IMR-90 (cell line): ENCODE measurements around the gene DIRAS3. TPM values are rescaled to one million over a fixed set of nuclear protein-coding genes. Genes with fewer than 3 reads are reported as not detected.

Source experiments
- ATAC-seq: fragments of 200-7000 bp; cut with Tn5 transposase; 2 replicates; pipeline ENCODE4 v1.9.1; 2020; ENCODE audit warnings: low read depth, mild to moderate bottlenecking, moderate library complexity
- BruUV-seq: library from RNA; stranded (reverse); fragments of 400-500 nt; replicated peaks from 2 replicates; lab custom pipeline; 2021; lab: Mats Ljungman, UMichigan
- CTCF ChIA-PET: fragments of 300-600 bp; formaldehyde crosslinking; extraction: SDS; loops from one replicate; lab custom pipeline; 2021; ENCODE audit warnings: antibody characterized with exemption; lab: Yijun Ruan, JAX
- POLR2A ChIA-PET: fragments of 300-600 bp; sonication (Branson Sonifier 250); formaldehyde crosslinking; loops from one replicate; lab custom pipeline; 2022; ENCODE audit warnings: antibody characterized with exemption; ENCODE audit not compliant: unreplicated experiment; lab: Charles Lee
- DNase-seq: peaks from one replicate; pipeline ENCODE4 v3.0.0; 2013
- H2AFZ ChIP-seq: replicated peaks from 2 replicates; pipeline ENCODE3; 2013; ENCODE audit warnings: low read length, mild to moderate bottlenecking; ENCODE audit not compliant: poor library complexity
- H2AK5ac ChIP-seq: 2 replicates; pipeline ENCODE4 v1.6.1; 2013; ENCODE audit warnings: low read depth, low read length, inconsistent platforms
- H2AK9ac ChIP-seq: replicated peaks from 2 replicates; pipeline ENCODE3; 2013; ENCODE audit warnings: mild to moderate bottlenecking, low read depth, low read length, moderate library complexity; ENCODE audit not compliant: poor library complexity
- H2BK120ac ChIP-seq: 2 replicates; pipeline ENCODE4 v1.6.1; 2013; ENCODE audit warnings: low read depth, low read length, inconsistent platforms
- H2BK15ac ChIP-seq: 3 replicates; pipeline ENCODE4 v1.6.1; 2013; ENCODE audit warnings: low read depth, low read length, inconsistent platforms
- H2BK20ac ChIP-seq: 2 replicates; pipeline ENCODE4 v1.6.1; 2013; ENCODE audit warnings: low read depth, mild to moderate bottlenecking, inconsistent platforms, low read length, moderate library complexity
- H2BK5ac ChIP-seq: 2 replicates; pipeline ENCODE4 v1.6.1; 2013; ENCODE audit warnings: mild to moderate bottlenecking, low read depth, low read length, inconsistent platforms; ENCODE audit not compliant: poor library complexity, severe bottlenecking
- H3K14ac ChIP-seq: replicated peaks from 2 replicates; pipeline ENCODE4 v1.6.1; 2013; ENCODE audit warnings: low read depth, low read length, inconsistent platforms
- H3K18ac ChIP-seq: 2 replicates; pipeline ENCODE4 v1.6.1; 2013; ENCODE audit warnings: low read depth, low read length, control low read depth
- H3K23ac ChIP-seq: 2 replicates; pipeline ENCODE4 v1.6.1; 2013; ENCODE audit warnings: low read depth, low read length, inconsistent platforms
- H3K27ac ChIP-seq: 2 replicates; pipeline ENCODE4 v1.5.1; 2013; ENCODE audit warnings: mild to moderate bottlenecking, control low read depth, low read length; ENCODE audit not compliant: insufficient read depth
- H3K27me3 ChIP-seq: 2 replicates; pipeline ENCODE4 v1.6.1; 2013; ENCODE audit warnings: low read length; ENCODE audit not compliant: control insufficient read depth, insufficient read depth
- H3K36me3 ChIP-seq: 2 replicates; pipeline ENCODE4 v1.6.1; 2013; ENCODE audit warnings: low read length, mixed read lengths; ENCODE audit not compliant: control insufficient read depth, insufficient read depth
- H3K4ac ChIP-seq: 2 replicates; pipeline ENCODE4 v1.6.1; 2013; ENCODE audit warnings: low read depth, low read length, inconsistent platforms
- H3K4me1 ChIP-seq: 2 replicates; pipeline ENCODE4 v1.6.1; 2013; ENCODE audit warnings: low read length, mixed read lengths; ENCODE audit not compliant: control insufficient read depth, insufficient read depth
- H3K4me2 ChIP-seq: 2 replicates; pipeline ENCODE4 v1.6.1; 2013; ENCODE audit warnings: low read depth, mild to moderate bottlenecking, control low read depth, low read length, moderate library complexity
- H3K4me3 ChIP-seq: 2 replicates; pipeline ENCODE4 v1.5.1; 2013; ENCODE audit warnings: low read depth, mild to moderate bottlenecking, control low read depth, low read length, moderate library complexity; ENCODE audit not compliant: insufficient read depth
- H3K56ac ChIP-seq: 2 replicates; pipeline ENCODE4 v1.6.1; 2013; ENCODE audit warnings: low read length, inconsistent platforms; ENCODE audit not compliant: insufficient read depth; ENCODE audit errors: extremely low read depth
- H3K79me1 ChIP-seq, 2 experiments: 2 replicates each; pipeline ENCODE4 v1.6.1; 2013; ENCODE audit warnings: low read length in 2 of 2, inconsistent platforms in 1 of 2, low read depth in 1 of 2
- H3K9ac ChIP-seq: 2 replicates; pipeline ENCODE4 v1.6.1; 2013; ENCODE audit warnings: low read depth, low read length, control low read depth
- H3K9me1 ChIP-seq: 2 replicates; pipeline ENCODE4 v1.6.1; 2013; ENCODE audit warnings: low read length, inconsistent platforms; ENCODE audit not compliant: insufficient read depth
- H3K9me3 ChIP-seq: 2 replicates; pipeline ENCODE4 v1.6.1; 2013; ENCODE audit warnings: low read length; ENCODE audit not compliant: control insufficient read depth, insufficient read depth
- H4K20me1 ChIP-seq: 2 replicates; pipeline ENCODE4 v1.6.1; 2013; ENCODE audit warnings: low read length, inconsistent platforms; ENCODE audit not compliant: insufficient read depth
- H4K5ac ChIP-seq: 2 replicates; pipeline ENCODE4 v1.6.1; 2013; ENCODE audit warnings: mild to moderate bottlenecking, low read depth, low read length, control low read depth
- H4K8ac ChIP-seq, 2 experiments: 2 replicates each; pipeline ENCODE4 v1.6.1; 2013; ENCODE audit warnings: low read depth in 2 of 2, low read length in 2 of 2, control low read depth in 1 of 2, inconsistent platforms in 1 of 2
- H4K91ac ChIP-seq: 2 replicates; pipeline ENCODE4 v1.6.1; 2013; ENCODE audit warnings: low read depth, low read length, inconsistent platforms; ENCODE audit not compliant: insufficient read depth
- BHLHE40 ChIP-seq: fragments of 150-350 bp; IDR thresholded peaks from 2 replicates; pipeline ENCODE4 v1.6.1; 2016; ENCODE audit warnings: mild to moderate bottlenecking, low read depth, low read length
- CEBPB ChIP-seq: IDR thresholded peaks from 2 replicates; pipeline ENCODE4 v1.6.1; 2012; ENCODE audit warnings: low read depth, low read length, improper control_type of control experiment
- CHD1 ChIP-seq: IDR thresholded peaks from 2 replicates; pipeline ENCODE4 v1.6.1; 2012; ENCODE audit warnings: low read depth, low read length, improper control_type of control experiment
- CTCF ChIP-seq: conservative IDR thresholded peaks from 2 replicates; pipeline ENCODE4 v1.5.1; 2012; ENCODE audit warnings: mild to moderate bottlenecking, low read depth, low read length, improper control_type of control experiment
- ELK1 ChIP-seq: fragments of 150-350 bp; IDR thresholded peaks from 2 replicates; pipeline ENCODE4 v1.6.1; 2016; ENCODE audit warnings: low read depth, mild to moderate bottlenecking, low read length, moderate library complexity, borderline replicate concordance
- FOS ChIP-seq: fragments of 150-350 bp; IDR thresholded peaks from 2 replicates; pipeline ENCODE4 v1.6.1; 2016; ENCODE audit warnings: low read depth, low read length
- MAFK ChIP-seq: IDR thresholded peaks from 2 replicates; pipeline ENCODE4 v1.6.1; 2012; ENCODE audit warnings: low read depth, low read length, improper control_type of control experiment
- MAZ ChIP-seq: IDR thresholded peaks from 2 replicates; pipeline ENCODE4 v1.6.1; 2012; ENCODE audit warnings: low read depth, mild to moderate bottlenecking, low read length, improper control_type of control experiment, moderate library complexity, borderline replicate concordance
- MXI1 ChIP-seq: IDR thresholded peaks from 2 replicates; pipeline ENCODE4 v1.6.1; 2012; ENCODE audit warnings: low read depth, mild to moderate bottlenecking, low read length, moderate library complexity, borderline replicate concordance
- NFE2L2 ChIP-seq: fragments of 150-350 bp; IDR thresholded peaks from 2 replicates; pipeline ENCODE4 v1.6.1; 2016; ENCODE audit warnings: low read depth, mild to moderate bottlenecking, low read length
- POLR2A ChIP-seq: IDR thresholded peaks from 2 replicates; pipeline ENCODE4 v1.6.1; 2012; ENCODE audit warnings: mild to moderate bottlenecking, low read depth, low read length
- RAD21 ChIP-seq: IDR thresholded peaks from 2 replicates; pipeline ENCODE4 v1.6.1; 2012; ENCODE audit warnings: low read length, improper control_type of control experiment
- RCOR1 ChIP-seq: IDR thresholded peaks from 2 replicates; pipeline ENCODE4 v1.6.1; 2012; ENCODE audit warnings: mild to moderate bottlenecking, low read length, improper control_type of control experiment; ENCODE audit not compliant: insufficient replicate concordance
- RFX5 ChIP-seq: IDR thresholded peaks from 2 replicates; pipeline ENCODE4 v1.8.0; 2012; ENCODE audit warnings: low read depth, mild to moderate bottlenecking, low read length, moderate library complexity
- SMC3 ChIP-seq: fragments of 150-350 bp; IDR thresholded peaks from 2 replicates; pipeline ENCODE4 v1.6.1; 2016; ENCODE audit warnings: low read depth, mild to moderate bottlenecking, antibody characterized with exemption, low read length, moderate library complexity
- USF2 ChIP-seq: fragments of 150-350 bp; IDR thresholded peaks from 2 replicates; pipeline ENCODE4 v1.6.1; 2017; ENCODE audit warnings: mild to moderate bottlenecking, antibody characterized with exemption, low read length, low read depth
- WGBS, 2 experiments: methylation state at CpG; one replicate each; pipeline versions ENCODE4 v1.1.5 to v1.1.7; 2013; ENCODE audit warnings: missing lambda C conversion rate in 2 of 2; ENCODE audit not compliant: insufficient read length in 1 of 2; ENCODE audit errors: extremely low coverage in 2 of 2; 5-methylcytosine and 5-hydroxymethylcytosine counted together
- dilution Hi-C: fragments of 300-500 bp; cut with HindIII; formaldehyde crosslinking; loops from one replicate; pipeline ENCODE4 v1.14.3; 2018; ENCODE audit warnings: low sequenced_read_pairs; ENCODE audit not compliant: unreplicated experiment
- in situ Hi-C: fragments of 300-500 bp; cut with MboI; formaldehyde crosslinking; loops from 3 replicates; pipeline ENCODE4 v1.14.3; 2019; ENCODE audit warnings: low sequenced_read_pairs, inconsistent platforms, mixed read lengths
- intact Hi-C: fragments of 100-400 bp; cut with micrococcal nuclease; formaldehyde crosslinking; loops from 2 replicates; pipeline ENCODE4 v1.10.0; 2022
- polyA plus RNA-seq, 3 experiments: library from polyadenylated mRNA; depleted of rRNA; stranded (reverse); fragments of >200 nt; gene quantifications; 2 replicates each; pipeline ENCODE4 v1.2.3, GENCODE V29; 2012; ENCODE audit warnings: low replicate concordance in 1 of 3
- total RNA-seq: library from RNA; depleted of rRNA; stranded (reverse); fragments of >200 nt; gene quantifications from 2 replicates; pipeline ENCODE4 v1.2.3, GENCODE V29; 2012

Gene DIRAS3
- total and polyA plus RNA-seq, 2 of the 4 experiments (the other 2 are of a cell fraction), result 8.6 to 14.6 TPM

GRCh38 chr1:68087184-68087583, 36.8 kb upstream of the DIRAS3 start:
- H3K18ac ChIP-seq, result no peak overlapping the region
- ChIA-PET CTCF (interaction anchor here (0.6 to 0.7 kb wide), 3 partner anchors 133 to 289 kb away, joined by 3 to 8 read pairs (median 3); no protein-coding TSS in a partner anchor), POLR2A (no interaction called here)
- no peak overlapping the region for H3K4me2 ChIP-seq
- no peaks in the 10 kb centered on the region for H4K20me1 ChIP-seq
- H2BK15ac ChIP-seq, result no peak overlapping the region
- intact Hi-C loops, result no loop called here
- no peak overlapping the region for H3K4me3 ChIP-seq
- no peak overlapping the region for H3K23ac ChIP-seq
- H2BK20ac ChIP-seq, result no peak overlapping the region
- no peak overlapping the region for H4K91ac ChIP-seq
- no peak overlapping the region for H2AFZ ChIP-seq
- in situ Hi-C loops, result no loop called here
- no peak overlapping the region for H2BK120ac ChIP-seq
- no peak overlapping the region for H2AK9ac ChIP-seq
- no peaks in the 10 kb centered on the region for H3K4me1 ChIP-seq
- no peak overlapping the region for H2BK5ac ChIP-seq
- no peak overlapping the region for H3K9ac ChIP-seq
- 86% methylated on average over 2 of the region's 4 CpGs; no CpG with 5 or more reads in 1 of the 2 experiments for WGBS, 2 experiments
- no peaks in the 10 kb centered on the region for H3K9me3 ChIP-seq
- H3K27ac ChIP-seq, result no peak overlapping the region
- no peak overlapping the region for H2AK5ac ChIP-seq
- H3K27me3 ChIP-seq, result no peaks in the 10 kb centered on the region
- H3K9me1 ChIP-seq, result no peaks in the 10 kb centered on the region
- H3K79me1 ChIP-seq, result no peaks in the 10 kb centered on the region
- no peak overlapping the region for H3K4ac ChIP-seq
- dilution Hi-C loops, result no loop called here
- no peak overlapping the region for H3K56ac ChIP-seq
- no peak overlapping the region for H4K8ac ChIP-seq
- no TSS peak for BruUV-seq
- DNase-seq (peak; percentile 48), ATAC-seq (no peak)
- H4K5ac ChIP-seq, result no peak overlapping the region
- no peaks in the 10 kb centered on the region; the same call in 1 of the 2 replicates for H3K36me3 ChIP-seq
- no peak overlapping the region for H3K14ac ChIP-seq
- no peak for TF ChIP-seq RAD21
- no peak for TF ChIP-seq CHD1
- TF ChIP-seq ELK1, result no peak
- no peak for TF ChIP-seq FOS
- TF ChIP-seq BHLHE40, result no peak
- TF ChIP-seq USF2, result no peak
- TF ChIP-seq MAFK, result no peak
- TF ChIP-seq SMC3, result no peak
- no peak for TF ChIP-seq RFX5
- TF ChIP-seq MXI1, result no peak
- no peak for TF ChIP-seq NFE2L2
- no peak for TF ChIP-seq POLR2A
- TF ChIP-seq MAZ, result no peak
- TF ChIP-seq CEBPB, result no peak
- no peak for TF ChIP-seq RCOR1
- TF ChIP-seq CTCF, result no peak
